ENCODE results near the gene FAM107B. TPM values are rescaled to one million over a fixed set of nuclear protein-coding genes. Genes with fewer than 3 reads are reported as not detected.

Gene FAM107B
- total and polyA plus RNA-seq, 2 experiments from 2014 or later, result 11.0 to 17.6 TPM

DNA sequence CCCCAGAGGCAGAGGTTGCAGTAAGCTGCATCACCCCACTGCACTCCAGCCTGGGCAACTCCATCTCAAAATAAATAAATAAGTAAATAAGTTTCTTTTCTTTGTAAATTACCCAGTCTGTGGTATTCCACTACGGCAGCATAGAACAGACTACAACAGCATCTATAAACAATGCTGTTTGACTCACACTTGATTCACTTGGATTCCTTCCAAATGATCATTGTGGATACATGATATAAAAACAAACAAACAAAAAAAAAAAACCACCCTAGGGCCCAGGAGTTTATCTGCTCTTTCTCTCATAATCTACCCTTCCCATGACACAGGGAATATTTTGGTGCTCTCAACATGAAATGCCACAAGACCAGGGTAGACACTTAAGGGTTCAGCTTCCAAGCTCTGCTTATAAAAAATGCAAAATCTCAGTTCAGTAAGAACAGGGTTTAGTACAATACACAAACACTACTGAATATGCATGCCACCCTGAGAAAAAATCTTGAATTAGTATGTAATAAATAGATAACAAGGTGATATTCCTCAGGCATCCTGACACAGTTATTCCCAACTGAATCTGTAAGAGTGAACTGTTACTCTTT, 200.9 kb downstream of the FAM107B start:
- peaks cover 4% of the 10 kb centered on the region; the same call in 1 of the 2 replicates for H4K20me1 ChIP-seq (replicated peaks; ENCODE audit: insufficient read depth)

More for the DNA sequence above, 200.9 kb downstream of the FAM107B start:
- Mint-ChIP-seq H3K4me1 (peaks cover 28% of the 10 kb centered on the region), H3K9me3 (no peaks in the 10 kb centered on the region), H3K4me3 (no peak overlapping the region), H3K27me3 (ENCODE audit: insufficient read depth, low read depth, poor library complexity) (peaks cover 2% of the 10 kb centered on the region), H3K27ac (no peak overlapping the region), H3K36me3 (ENCODE audit: low read depth) (peaks cover 6% of the 10 kb centered on the region)
- no peak overlapping the region for H3K4me3 ChIP-seq
- H3K9me2 ChIP-seq (ENCODE audit: insufficient read depth), result 0 out of 2 replicates have a peak, but pooled peaks cover 3% of the 10 kb centered on the region
- no peaks in the 10 kb centered on the region for H3K36me3 ChIP-seq (ENCODE audit: insufficient read depth)
- H3K27ac ChIP-seq (ENCODE audit: low read depth), result no peak overlapping the region
- ATAC-seq (no peak), DNase-seq (ENCODE audit: low spot score) (no peak)
- TF ChIP-seq ZNF331 (CRISPR knock-in tag; IDR thresholded peaks at IDR 0.05; ENCODE audit: low read depth) (no peak), ZNF114 (CRISPR knock-in tag; IDR thresholded peaks at IDR 0.05) (no peak), NANOG (IDR thresholded peaks at IDR 0.05; ENCODE audit: borderline replicate concordance) (no peak), EZH2 (IDR thresholded peaks at IDR 0.05; ENCODE audit: low read depth, unreplicated experiment) (no peak), JUNB (IDR thresholded peaks at IDR 0.05; ENCODE audit: unreplicated experiment) (no peak), EZH2phosphoT487 (IDR thresholded peaks at IDR 0.05; ENCODE audit: unreplicated experiment) (no peak), POLR2AphosphoS5 (IDR thresholded peaks at IDR 0.05; ENCODE audit: low read depth) (no peak), STAT1 (IDR thresholded peaks at IDR 0.05; ENCODE audit: unreplicated experiment) (no peak), CREB1 (CRISPR knock-in tag; IDR thresholded peaks at IDR 0.05; ENCODE audit: low read depth) (no peak)
- TF ChIP-seq, protein P1, sequence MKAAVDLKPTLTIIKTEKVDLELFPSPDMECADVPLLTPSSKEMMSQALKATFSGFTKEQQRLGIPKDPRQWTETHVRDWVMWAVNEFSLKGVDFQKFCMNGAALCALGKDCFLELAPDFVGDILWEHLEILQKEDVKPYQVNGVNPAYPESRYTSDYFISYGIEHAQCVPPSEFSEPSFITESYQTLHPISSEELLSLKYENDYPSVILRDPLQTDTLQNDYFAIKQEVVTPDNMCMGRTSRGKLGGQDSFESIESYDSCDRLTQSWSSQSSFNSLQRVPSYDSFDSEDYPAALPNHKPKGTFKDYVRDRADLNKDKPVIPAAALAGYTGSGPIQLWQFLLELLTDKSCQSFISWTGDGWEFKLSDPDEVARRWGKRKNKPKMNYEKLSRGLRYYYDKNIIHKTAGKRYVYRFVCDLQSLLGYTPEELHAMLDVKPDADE (IDR thresholded peaks at IDR 0.05), result no peak
- TF ChIP-seq, protein P2, sequence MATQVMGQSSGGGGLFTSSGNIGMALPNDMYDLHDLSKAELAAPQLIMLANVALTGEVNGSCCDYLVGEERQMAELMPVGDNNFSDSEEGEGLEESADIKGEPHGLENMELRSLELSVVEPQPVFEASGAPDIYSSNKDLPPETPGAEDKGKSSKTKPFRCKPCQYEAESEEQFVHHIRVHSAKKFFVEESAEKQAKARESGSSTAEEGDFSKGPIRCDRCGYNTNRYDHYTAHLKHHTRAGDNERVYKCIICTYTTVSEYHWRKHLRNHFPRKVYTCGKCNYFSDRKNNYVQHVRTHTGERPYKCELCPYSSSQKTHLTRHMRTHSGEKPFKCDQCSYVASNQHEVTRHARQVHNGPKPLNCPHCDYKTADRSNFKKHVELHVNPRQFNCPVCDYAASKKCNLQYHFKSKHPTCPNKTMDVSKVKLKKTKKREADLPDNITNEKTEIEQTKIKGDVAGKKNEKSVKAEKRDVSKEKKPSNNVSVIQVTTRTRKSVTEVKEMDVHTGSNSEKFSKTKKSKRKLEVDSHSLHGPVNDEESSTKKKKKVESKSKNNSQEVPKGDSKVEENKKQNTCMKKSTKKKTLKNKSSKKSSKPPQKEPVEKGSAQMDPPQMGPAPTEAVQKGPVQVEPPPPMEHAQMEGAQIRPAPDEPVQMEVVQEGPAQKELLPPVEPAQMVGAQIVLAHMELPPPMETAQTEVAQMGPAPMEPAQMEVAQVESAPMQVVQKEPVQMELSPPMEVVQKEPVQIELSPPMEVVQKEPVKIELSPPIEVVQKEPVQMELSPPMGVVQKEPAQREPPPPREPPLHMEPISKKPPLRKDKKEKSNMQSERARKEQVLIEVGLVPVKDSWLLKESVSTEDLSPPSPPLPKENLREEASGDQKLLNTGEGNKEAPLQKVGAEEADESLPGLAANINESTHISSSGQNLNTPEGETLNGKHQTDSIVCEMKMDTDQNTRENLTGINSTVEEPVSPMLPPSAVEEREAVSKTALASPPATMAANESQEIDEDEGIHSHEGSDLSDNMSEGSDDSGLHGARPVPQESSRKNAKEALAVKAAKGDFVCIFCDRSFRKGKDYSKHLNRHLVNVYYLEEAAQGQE (IDR thresholded peaks at IDR 0.05; ENCODE audit: unreplicated experiment), result no peak
- TF ChIP-seq, protein P3, sequence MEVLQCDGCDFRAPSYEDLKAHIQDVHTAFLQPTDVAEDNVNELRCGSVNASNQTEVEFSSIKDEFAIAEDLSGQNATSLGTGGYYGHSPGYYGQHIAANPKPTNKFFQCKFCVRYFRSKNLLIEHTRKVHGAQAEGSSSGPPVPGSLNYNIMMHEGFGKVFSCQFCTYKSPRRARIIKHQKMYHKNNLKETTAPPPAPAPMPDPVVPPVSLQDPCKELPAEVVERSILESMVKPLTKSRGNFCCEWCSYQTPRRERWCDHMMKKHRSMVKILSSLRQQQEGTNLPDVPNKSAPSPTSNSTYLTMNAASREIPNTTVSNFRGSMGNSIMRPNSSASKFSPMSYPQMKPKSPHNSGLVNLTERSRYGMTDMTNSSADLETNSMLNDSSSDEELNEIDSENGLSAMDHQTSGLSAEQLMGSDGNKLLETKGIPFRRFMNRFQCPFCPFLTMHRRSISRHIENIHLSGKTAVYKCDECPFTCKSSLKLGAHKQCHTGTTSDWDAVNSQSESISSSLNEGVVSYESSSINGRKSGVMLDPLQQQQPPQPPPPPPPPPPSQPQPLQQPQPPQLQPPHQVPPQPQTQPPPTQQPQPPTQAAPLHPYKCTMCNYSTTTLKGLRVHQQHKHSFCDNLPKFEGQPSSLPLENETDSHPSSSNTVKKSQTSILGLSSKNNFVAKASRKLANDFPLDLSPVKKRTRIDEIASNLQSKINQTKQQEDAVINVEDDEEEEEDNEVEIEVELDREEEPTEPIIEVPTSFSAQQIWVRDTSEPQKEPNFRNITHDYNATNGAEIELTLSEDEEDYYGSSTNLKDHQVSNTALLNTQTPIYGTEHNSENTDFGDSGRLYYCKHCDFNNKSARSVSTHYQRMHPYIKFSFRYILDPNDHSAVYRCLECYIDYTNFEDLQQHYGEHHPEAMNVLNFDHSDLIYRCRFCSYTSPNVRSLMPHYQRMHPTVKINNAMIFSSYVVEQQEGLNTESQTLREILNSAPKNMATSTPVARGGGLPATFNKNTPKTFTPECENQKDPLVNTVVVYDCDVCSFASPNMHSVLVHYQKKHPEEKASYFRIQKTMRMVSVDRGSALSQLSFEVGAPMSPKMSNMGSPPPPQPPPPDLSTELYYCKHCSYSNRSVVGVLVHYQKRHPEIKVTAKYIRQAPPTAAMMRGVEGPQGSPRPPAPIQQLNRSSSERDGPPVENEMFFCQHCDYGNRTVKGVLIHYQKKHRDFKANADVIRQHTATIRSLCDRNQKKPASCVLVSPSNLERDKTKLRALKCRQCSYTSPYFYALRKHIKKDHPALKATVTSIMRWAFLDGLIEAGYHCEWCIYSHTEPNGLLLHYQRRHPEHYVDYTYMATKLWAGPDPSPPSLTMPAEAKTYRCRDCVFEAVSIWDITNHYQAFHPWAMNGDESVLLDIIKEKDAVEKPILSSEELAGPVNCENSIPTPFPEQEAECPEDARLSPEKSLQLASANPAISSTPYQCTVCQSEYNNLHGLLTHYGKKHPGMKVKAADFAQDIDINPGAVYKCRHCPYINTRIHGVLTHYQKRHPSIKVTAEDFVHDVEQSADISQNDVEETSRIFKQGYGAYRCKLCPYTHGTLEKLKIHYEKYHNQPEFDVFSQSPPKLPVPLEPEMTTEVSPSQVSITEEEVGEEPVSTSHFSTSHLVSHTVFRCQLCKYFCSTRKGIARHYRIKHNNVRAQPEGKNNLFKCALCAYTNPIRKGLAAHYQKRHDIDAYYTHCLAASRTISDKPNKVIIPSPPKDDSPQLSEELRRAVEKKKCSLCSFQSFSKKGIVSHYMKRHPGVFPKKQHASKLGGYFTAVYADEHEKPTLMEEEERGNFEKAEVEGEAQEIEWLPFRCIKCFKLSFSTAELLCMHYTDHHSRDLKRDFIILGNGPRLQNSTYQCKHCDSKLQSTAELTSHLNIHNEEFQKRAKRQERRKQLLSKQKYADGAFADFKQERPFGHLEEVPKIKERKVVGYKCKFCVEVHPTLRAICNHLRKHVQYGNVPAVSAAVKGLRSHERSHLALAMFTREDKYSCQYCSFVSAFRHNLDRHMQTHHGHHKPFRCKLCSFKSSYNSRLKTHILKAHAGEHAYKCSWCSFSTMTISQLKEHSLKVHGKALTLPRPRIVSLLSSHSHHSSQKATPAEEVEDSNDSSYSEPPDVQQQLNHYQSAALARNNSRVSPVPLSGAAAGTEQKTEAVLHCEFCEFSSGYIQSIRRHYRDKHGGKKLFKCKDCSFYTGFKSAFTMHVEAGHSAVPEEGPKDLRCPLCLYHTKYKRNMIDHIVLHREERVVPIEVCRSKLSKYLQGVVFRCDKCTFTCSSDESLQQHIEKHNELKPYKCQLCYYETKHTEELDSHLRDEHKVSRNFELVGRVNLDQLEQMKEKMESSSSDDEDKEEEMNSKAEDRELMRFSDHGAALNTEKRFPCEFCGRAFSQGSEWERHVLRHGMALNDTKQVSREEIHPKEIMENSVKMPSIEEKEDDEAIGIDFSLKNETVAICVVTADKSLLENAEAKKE (CRISPR knock-in tag; IDR thresholded peaks at IDR 0.05), result no peak
- TF ChIP-seq, protein P4, sequence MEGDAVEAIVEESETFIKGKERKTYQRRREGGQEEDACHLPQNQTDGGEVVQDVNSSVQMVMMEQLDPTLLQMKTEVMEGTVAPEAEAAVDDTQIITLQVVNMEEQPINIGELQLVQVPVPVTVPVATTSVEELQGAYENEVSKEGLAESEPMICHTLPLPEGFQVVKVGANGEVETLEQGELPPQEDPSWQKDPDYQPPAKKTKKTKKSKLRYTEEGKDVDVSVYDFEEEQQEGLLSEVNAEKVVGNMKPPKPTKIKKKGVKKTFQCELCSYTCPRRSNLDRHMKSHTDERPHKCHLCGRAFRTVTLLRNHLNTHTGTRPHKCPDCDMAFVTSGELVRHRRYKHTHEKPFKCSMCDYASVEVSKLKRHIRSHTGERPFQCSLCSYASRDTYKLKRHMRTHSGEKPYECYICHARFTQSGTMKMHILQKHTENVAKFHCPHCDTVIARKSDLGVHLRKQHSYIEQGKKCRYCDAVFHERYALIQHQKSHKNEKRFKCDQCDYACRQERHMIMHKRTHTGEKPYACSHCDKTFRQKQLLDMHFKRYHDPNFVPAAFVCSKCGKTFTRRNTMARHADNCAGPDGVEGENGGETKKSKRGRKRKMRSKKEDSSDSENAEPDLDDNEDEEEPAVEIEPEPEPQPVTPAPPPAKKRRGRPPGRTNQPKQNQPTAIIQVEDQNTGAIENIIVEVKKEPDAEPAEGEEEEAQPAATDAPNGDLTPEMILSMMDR (conservative IDR thresholded peaks at IDR 0.05; ENCODE audit: low read depth in 2 of 2), result no peak
- peaks cover 18% of the 10 kb centered on the region for H3K4me1 ChIP-seq (ENCODE audit: insufficient read depth)
- no peak overlapping the region for H2AFZ ChIP-seq
- no peaks in the 10 kb centered on the region for H3F3A ChIP-seq (replicated peaks; ENCODE audit: low read depth)
- H3K79me2 ChIP-seq (replicated peaks; ENCODE audit: insufficient read depth), result peaks cover 57% of the 10 kb centered on the region
- no peak overlapping the region for H3K4me2 ChIP-seq
- no peaks in the 10 kb centered on the region for H3K27me3 ChIP-seq (ENCODE audit: insufficient read depth)

Data from GM23338 (cell line).